Nephron progenitor cell (in vitro differentiated cells): Measurements from ENCODE around the gene MAGED1.

Experiments used
- DNase-seq: peaks from one replicate; pipeline ENCODE4 v3.0.0; 2021
- H3K27ac Mint-ChIP-seq: 2 replicates; pipeline ENCODE4 v1.8.0; 2021; ENCODE audit warnings: mild to moderate bottlenecking, moderate library complexity, mixed read lengths
- H3K27me3 Mint-ChIP-seq: 2 replicates; pipeline ENCODE4 v1.8.0; 2021; ENCODE audit warnings: mild to moderate bottlenecking, low read depth, mixed read lengths; ENCODE audit not compliant: poor library complexity
- H3K36me3 Mint-ChIP-seq: 2 replicates; pipeline ENCODE4 v1.8.0; 2021; ENCODE audit warnings: low read depth, mixed read lengths
- H3K4me1 Mint-ChIP-seq: 2 replicates; pipeline ENCODE4 v1.8.0; 2021; ENCODE audit warnings: mixed read lengths
- H3K4me3 Mint-ChIP-seq: 2 replicates; pipeline ENCODE4 v1.8.0; 2021; ENCODE audit warnings: mild to moderate bottlenecking, moderate library complexity, mixed read lengths
- H3K9me3 Mint-ChIP-seq: 2 replicates; pipeline ENCODE4 v1.8.0; 2021; ENCODE audit warnings: mild to moderate bottlenecking, moderate library complexity, mixed read lengths
- TF ChIP-seq, protein P1 (sequence below): fragments of 200-600 bp; sonication (generic); IDR thresholded peaks from 2 replicates; pipeline ENCODE4 v1.5.0; 2021; ENCODE audit warnings: antibody characterized with exemption

The MAGED1 gene, protein sequence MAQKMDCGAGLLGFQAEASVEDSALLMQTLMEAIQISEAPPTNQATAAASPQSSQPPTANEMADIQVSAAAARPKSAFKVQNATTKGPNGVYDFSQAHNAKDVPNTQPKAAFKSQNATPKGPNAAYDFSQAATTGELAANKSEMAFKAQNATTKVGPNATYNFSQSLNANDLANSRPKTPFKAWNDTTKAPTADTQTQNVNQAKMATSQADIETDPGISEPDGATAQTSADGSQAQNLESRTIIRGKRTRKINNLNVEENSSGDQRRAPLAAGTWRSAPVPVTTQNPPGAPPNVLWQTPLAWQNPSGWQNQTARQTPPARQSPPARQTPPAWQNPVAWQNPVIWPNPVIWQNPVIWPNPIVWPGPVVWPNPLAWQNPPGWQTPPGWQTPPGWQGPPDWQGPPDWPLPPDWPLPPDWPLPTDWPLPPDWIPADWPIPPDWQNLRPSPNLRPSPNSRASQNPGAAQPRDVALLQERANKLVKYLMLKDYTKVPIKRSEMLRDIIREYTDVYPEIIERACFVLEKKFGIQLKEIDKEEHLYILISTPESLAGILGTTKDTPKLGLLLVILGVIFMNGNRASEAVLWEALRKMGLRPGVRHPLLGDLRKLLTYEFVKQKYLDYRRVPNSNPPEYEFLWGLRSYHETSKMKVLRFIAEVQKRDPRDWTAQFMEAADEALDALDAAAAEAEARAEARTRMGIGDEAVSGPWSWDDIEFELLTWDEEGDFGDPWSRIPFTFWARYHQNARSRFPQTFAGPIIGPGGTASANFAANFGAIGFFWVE

DNA sequence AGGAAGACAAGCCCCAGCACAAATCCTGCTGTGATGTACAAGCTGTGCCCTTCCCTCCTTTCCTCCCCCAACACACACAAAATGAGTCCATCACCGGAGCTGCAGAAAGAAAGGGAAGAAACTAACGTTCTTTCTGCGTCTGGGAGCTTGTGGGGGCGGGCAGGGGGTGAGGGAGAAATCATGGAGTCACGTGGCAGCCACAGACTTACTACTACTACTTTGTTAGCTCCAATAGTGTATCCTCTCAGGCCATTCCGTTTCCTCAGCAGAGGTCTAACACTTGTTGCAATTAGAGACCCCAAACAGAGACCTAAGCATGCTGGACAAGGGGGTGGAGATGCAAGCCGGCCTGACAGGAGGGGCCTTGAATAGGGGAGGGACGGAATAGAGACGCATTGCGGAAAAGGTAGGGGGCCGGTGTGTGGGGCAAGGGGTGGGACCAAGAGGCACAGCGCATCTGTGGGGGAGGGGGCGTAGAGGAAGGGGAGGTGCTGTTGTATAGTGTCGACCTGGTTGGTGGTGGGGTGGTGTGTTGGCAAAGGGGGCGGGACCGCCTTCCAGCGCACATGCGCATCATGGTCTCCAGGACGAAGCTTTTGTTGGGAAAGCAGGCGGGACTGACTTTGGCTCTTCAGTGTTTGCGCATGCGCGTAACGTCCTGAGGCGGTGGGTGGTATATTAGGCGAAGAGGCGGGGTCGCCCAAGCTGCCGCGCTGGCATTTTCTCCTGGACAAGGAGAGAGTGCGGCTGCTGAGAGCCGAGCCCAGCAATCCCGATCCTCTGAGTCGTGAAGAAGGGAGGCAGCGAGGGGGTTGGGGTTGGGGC, at the start of gene MAGED1:
Gene MAGED1, plus strand, starts transcription at position 703 of the 825 bp plus-strand sequence. CDS start 682 bp downstream, outside the sequence.
- TF ChIP-seq, protein P1, sequence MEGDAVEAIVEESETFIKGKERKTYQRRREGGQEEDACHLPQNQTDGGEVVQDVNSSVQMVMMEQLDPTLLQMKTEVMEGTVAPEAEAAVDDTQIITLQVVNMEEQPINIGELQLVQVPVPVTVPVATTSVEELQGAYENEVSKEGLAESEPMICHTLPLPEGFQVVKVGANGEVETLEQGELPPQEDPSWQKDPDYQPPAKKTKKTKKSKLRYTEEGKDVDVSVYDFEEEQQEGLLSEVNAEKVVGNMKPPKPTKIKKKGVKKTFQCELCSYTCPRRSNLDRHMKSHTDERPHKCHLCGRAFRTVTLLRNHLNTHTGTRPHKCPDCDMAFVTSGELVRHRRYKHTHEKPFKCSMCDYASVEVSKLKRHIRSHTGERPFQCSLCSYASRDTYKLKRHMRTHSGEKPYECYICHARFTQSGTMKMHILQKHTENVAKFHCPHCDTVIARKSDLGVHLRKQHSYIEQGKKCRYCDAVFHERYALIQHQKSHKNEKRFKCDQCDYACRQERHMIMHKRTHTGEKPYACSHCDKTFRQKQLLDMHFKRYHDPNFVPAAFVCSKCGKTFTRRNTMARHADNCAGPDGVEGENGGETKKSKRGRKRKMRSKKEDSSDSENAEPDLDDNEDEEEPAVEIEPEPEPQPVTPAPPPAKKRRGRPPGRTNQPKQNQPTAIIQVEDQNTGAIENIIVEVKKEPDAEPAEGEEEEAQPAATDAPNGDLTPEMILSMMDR: no peak
- peak; percentile 90 for DNase-seq
- Mint-ChIP-seq H3K4me3 (peak within 1 kb of the TSS; percentile 97), H3K27me3 (no peaks in the 10 kb centered on the region), H3K4me1 (peaks cover 36% of the 10 kb centered on the region), H3K9me3 (peaks cover 51% of the 10 kb centered on the region), H3K36me3 (peaks cover 23% of the 10 kb centered on the region), H3K27ac (peak within 1 kb of the TSS; percentile 97)

DNA sequence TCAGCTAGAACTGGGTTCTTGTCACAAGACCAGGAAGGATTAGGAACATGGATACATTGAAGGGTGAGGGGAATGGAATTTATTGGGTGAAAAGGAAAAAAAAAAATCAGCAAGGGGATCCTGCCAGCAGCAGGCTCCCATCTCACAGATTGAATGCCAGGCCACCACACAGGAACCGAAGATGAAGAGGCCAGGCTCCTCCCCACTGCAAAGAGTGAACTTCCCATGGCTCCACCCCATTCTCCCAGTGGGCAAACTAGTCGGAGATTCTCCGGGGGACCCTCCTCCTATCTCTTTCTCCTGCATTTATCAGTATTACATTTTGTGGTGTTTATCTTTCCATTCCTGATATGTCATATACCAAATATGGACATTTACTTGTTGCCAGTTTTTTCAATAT, 46.0 kb upstream of the MAGED1 start:
- Mint-ChIP-seq H3K27ac (no peak overlapping the region), H3K4me1 (no peaks in the 10 kb centered on the region), H3K9me3 (peaks cover 78% of the 10 kb centered on the region), H3K36me3 (peaks cover 78% of the 10 kb centered on the region), H3K4me3 (no peak overlapping the region), H3K27me3 (no peaks in the 10 kb centered on the region)
- no peak for DNase-seq
- TF ChIP-seq, protein P1: no peak

DNA sequence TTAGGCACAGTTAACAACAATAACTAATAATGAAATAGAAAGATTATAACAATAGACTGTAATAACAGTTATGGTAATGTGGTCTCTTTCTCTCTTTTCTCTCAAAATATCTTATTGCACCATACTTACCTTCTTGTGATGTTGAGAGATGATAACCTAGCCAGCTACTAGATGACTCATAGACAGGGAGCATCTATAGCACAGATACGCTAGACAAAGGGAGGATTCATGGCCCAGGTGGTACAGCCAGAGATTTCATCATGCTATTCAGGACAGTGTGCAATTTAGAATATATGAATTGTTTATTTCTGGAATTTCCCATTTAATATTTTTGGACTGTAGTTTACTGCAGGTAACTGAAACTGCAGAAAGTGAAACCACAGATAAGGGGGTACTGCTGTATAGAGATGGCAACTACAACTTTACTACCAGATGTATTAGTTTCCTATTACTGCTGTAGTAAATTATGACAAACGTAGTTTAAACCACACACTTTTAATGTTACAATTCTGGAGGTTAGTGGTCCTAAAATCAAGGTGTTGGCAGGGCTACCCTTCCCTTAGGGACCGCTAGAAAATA, 41.8 kb upstream of the MAGED1 start:
- peaks cover 82% of the 10 kb centered on the region for H3K36me3 Mint-ChIP-seq
- no peak overlapping the region for H3K27ac Mint-ChIP-seq
- TF ChIP-seq, protein P1: no peak
- no peak for DNase-seq
- no peak overlapping the region for H3K4me3 Mint-ChIP-seq
- H3K9me3 Mint-ChIP-seq: peaks cover 83% of the 10 kb centered on the region
- no peaks in the 10 kb centered on the region for H3K27me3 Mint-ChIP-seq
- no peaks in the 10 kb centered on the region for H3K4me1 Mint-ChIP-seq

DNA sequence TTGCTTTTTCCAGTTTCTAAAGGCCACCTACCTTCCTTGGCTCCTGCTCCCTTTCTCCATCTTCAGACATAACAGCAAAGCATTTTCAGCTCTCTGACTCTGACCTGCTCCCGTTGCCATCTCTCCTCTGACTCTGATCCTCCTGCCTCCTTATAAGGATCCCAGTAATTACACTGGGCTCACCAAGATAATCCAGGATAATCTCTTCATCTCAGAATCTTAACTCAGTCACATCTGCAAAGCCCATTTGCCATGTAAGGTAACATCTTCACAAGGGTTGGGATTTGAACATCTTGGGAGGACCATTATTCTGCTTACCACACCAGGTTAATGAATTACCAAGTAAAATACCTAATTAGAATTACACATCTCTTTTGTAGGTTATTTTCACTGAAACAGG, 41.3 kb upstream of the MAGED1 start:
- DNase-seq: no peak

DNA sequence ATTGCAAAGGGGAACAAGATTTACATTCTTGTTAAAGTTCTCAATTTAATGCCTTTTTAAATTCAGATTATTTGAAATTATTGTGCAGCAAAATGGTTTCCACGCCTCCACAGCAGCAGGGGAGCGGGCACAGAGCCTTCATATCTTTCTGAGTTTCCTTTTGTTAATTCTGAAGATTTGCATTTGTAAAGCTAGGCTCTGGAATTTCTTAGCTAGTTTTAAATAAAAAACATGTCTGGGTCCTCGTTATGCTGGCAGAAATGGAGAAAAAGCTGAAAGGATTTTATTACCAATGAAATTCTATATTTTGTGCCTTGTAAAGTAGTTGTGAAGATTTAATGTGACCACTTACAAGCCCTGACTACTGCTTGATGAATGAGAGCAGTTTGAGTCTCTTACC, 40.8 kb upstream of the MAGED1 start:
- no peak overlapping the region for H3K4me3 Mint-ChIP-seq
- peaks cover 82% of the 10 kb centered on the region for H3K36me3 Mint-ChIP-seq
- H3K27me3 Mint-ChIP-seq: no peaks in the 10 kb centered on the region
- H3K9me3 Mint-ChIP-seq: peaks cover 83% of the 10 kb centered on the region
- DNase-seq: no peak
- no peaks in the 10 kb centered on the region for H3K4me1 Mint-ChIP-seq
- H3K27ac Mint-ChIP-seq: no peak overlapping the region
- TF ChIP-seq, protein P1: no peak

More for the DNA sequence above, 41.3 kb upstream of the MAGED1 start:
- Mint-ChIP-seq H3K4me3 (no peak overlapping the region), H3K36me3 (peaks cover 82% of the 10 kb centered on the region), H3K27ac (no peak overlapping the region), H3K27me3 (no peaks in the 10 kb centered on the region), H3K9me3 (peaks cover 83% of the 10 kb centered on the region), H3K4me1 (no peaks in the 10 kb centered on the region)
- TF ChIP-seq, protein P1: no peak
